BLaER1 treated with 17β-estradiol and CSF1 and Interleukin-3, amounts not matched to agents 10 nM and 100 nM (cell line): ENCODE measurements around the gene CMSS1.
A peak's percentile ranks its signal among the peaks of the same experiment; 100 is the strongest.
"Not testable (repeated sequence)": the region's sequence is repeated elsewhere in the genome, so short reads cannot be mapped to it uniquely, and the experiment has no call there.

Experiments
- H3K27ac ChIP-seq, 11 experiments: shearing (Covaris generic); formaldehyde crosslinking; 2 replicates each; pipeline ENCODE4 v1.8.1; 2022
- H3K27me3 ChIP-seq, 11 experiments: shearing (Covaris generic); formaldehyde crosslinking; 2 replicates each; pipeline ENCODE4 v1.8.1; 2022
- H3K36me3 ChIP-seq, 11 experiments: shearing (Covaris generic); formaldehyde crosslinking; 2 replicates each; pipeline ENCODE4 v1.8.1; 2022
- H3K4me1 ChIP-seq, 10 experiments: shearing (Covaris generic); formaldehyde crosslinking; 2 replicates each; pipeline ENCODE4 v1.8.1; 2022
- H3K4me2 ChIP-seq, 11 experiments: shearing (Covaris generic); formaldehyde crosslinking; 2 replicates each; pipeline ENCODE4 v1.8.1; 2022
- H3K4me3 ChIP-seq, 10 experiments: shearing (Covaris generic); formaldehyde crosslinking; 2 replicates each; pipeline ENCODE4 v1.8.1; 2022
- H3K9ac ChIP-seq, 11 experiments: shearing (Covaris generic); formaldehyde crosslinking; 2 replicates each; pipeline ENCODE4 v1.8.1; 2022
- H3K9me3 ChIP-seq, 11 experiments: shearing (Covaris generic); formaldehyde crosslinking; replicated peaks in 1 of 11; 2 replicates each; pipeline ENCODE4 v1.8.1; 2022
- H4K20me1 ChIP-seq, 11 experiments: shearing (Covaris generic); formaldehyde crosslinking; 2 replicates each; pipeline ENCODE4 v1.8.1; 2022
- Cebpa-rat ChIP-seq, 11 experiments: shearing (Covaris generic); IDR thresholded peaks; 2 replicates each; pipeline ENCODE4 v1.8.1; 2022

Gene CMSS1

DNA sequence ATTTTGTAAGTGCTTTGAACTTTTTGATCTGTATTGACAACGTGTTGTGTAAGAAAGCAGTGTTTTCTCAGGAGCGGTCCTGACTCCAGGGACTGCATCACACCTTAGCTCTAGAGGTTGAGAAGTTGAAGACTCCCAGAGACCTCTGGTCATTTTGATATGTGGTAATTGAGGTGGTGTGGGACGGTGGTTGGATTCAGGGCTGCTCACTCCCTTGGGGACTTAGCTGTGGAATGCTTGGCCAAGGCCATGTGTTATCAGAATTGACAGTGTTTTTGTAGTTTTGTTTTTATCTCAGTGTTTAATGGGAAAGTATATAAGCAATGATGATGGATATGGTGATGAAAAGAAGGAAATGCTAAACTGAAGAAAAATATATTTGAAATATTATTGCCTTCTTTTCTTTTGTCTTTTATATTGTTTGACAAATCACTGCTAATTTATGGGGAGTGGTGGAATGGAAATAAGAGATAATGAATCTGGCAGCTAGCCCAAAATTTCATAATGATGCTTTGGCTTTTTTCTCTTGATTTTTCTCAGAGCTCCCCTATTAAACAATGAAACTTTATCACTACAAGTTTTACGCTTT lies 16.0 kb downstream of the CMSS1 start:
- TF ChIP-seq Cebpa-rat (IDR thresholded peaks at IDR 0.05) = no peak
- H3K4me2 ChIP-seq = peak overlapping the region in 2 of 11 experiments; percentile 7 to 8; a peak in 3 of 22 replicates
- H3K4me1 ChIP-seq = peaks cover 0 to 16% (median 10%) of the 10 kb centered on the region in 10 experiments; a peak in 12 of 20 replicates
- H3K9me3 ChIP-seq = no peaks in the 10 kb centered on the region
- H3K9ac ChIP-seq = 0 out of 22 replicates have a peak overlapping the region, but pooled peaks of 1 of the 11 experiments have one; percentile 18
- H3K27me3 ChIP-seq = no peaks in the 10 kb centered on the region
- H3K4me3 ChIP-seq = no peak overlapping the region
- H3K27ac ChIP-seq = no peak overlapping the region
- peaks cover 0 to 100% (median 40%) of the 10 kb centered on the region in 11 experiments; a peak in 16 of 22 replicates for H4K20me1 ChIP-seq
- H3K36me3 ChIP-seq = peaks cover 0 to 4% (median 0%) of the 10 kb centered on the region in 11 experiments; a peak in 1 of 22 replicates

GRCh38 chr3:99834211-99834957 lies 16.7 kb downstream of the CMSS1 start:
- Histone ChIP-seq H3K9me3 (no peaks in the 10 kb centered on the region), H3K4me3 (no peak overlapping the region), H4K20me1 (peaks cover 0 to 100% (median 34%) of the 10 kb centered on the region in 11 experiments; a peak in 14 of 22 replicates), H3K4me1 (peaks cover 0 to 16% (median 10%) of the 10 kb centered on the region in 10 experiments; a peak in 12 of 20 replicates), H3K27ac (no peak overlapping the region), H3K4me2 (peak overlapping the region in 5 of 11 experiments; percentile 2 to 12 (median 6); a peak in 6 of 22 replicates), H3K36me3 (peaks cover 0 to 4% (median 0%) of the 10 kb centered on the region in 11 experiments; a peak in 1 of 22 replicates), H3K27me3 (no peaks in the 10 kb centered on the region), H3K9ac (no peak overlapping the region)
- no peak for TF ChIP-seq Cebpa-rat (IDR thresholded peaks at IDR 0.05)

- H3K9ac ChIP-seq = no peak overlapping the region
- H3K27me3 ChIP-seq = no peaks in the 10 kb centered on the region
- no peak overlapping the region for H3K4me3 ChIP-seq
- H3K36me3 ChIP-seq = peaks cover 0 to 4% (median 0%) of the 10 kb centered on the region in 11 experiments; a peak in 1 of 22 replicates
- TF ChIP-seq Cebpa-rat (IDR thresholded peaks at IDR 0.05) = no peak
- no peak overlapping the region for H3K4me2 ChIP-seq
- no peak overlapping the region for H3K27ac ChIP-seq
- H3K4me1 ChIP-seq = peaks cover 0 to 16% (median 10%) of the 10 kb centered on the region in 10 experiments; a peak in 12 of 20 replicates
- H3K9me3 ChIP-seq = no peaks in the 10 kb centered on the region
- H4K20me1 ChIP-seq = peaks cover 0 to 97% (median 31%) of the 10 kb centered on the region in 11 experiments; a peak in 14 of 22 replicates
These were observed 19.0 kb downstream of the CMSS1 start for GRCh38 chr3:99836681-99837080.

GRCh38 chr3:99837715-99838114 lies 20.1 kb downstream of the CMSS1 start:
- Histone ChIP-seq H3K27ac (no peak overlapping the region), H4K20me1 (peaks cover 0 to 97% (median 31%) of the 10 kb centered on the region in 11 experiments; a peak in 12 of 22 replicates), H3K36me3 (peaks cover 0 to 4% (median 0%) of the 10 kb centered on the region in 11 experiments; a peak in 1 of 22 replicates), H3K9me3 (no peaks in the 10 kb centered on the region), H3K27me3 (no peaks in the 10 kb centered on the region), H3K4me2 (no peak overlapping the region), H3K4me3 (no peak overlapping the region), H3K9ac (no peak overlapping the region), H3K4me1 (peaks cover 0 to 16% (median 10%) of the 10 kb centered on the region in 10 experiments; a peak in 12 of 20 replicates)
- TF ChIP-seq Cebpa-rat (IDR thresholded peaks at IDR 0.05) = no peak

DNA sequence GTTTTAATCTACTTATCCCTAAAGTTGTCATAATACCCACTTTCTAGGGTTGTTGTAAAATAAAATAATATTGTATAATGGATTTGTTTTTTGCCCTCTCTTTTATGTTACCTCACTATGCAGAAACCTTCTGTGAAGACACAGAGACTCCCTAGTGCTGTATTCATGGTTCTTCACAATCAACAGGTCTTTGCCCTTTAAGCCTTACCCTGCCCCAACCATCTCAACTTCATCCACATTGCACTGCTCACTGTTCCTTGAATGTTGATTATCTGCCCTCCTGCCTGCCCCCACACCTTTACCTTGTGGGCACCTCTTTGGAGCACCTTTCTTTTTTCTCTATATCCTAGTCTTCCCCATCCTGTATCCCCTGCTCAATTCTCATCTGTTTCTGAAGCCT lies 21.1 kb downstream of the CMSS1 start:
- no peak for TF ChIP-seq Cebpa-rat (IDR thresholded peaks at IDR 0.05)
- peaks cover 0 to 4% (median 0%) of the 10 kb centered on the region in 11 experiments; a peak in 1 of 22 replicates for H3K36me3 ChIP-seq
- no peak overlapping the region for H3K9ac ChIP-seq
- H3K27me3 ChIP-seq = no peaks in the 10 kb centered on the region
- no peaks in the 10 kb centered on the region for H3K9me3 ChIP-seq
- peaks cover 0 to 97% (median 24%) of the 10 kb centered on the region in 11 experiments; a peak in 12 of 22 replicates for H4K20me1 ChIP-seq
- peaks cover 5 to 16% (median 12%) of the 10 kb centered on the region in 10 experiments for H3K4me1 ChIP-seq
- H3K4me3 ChIP-seq = no peak overlapping the region
- H3K4me2 ChIP-seq = no peak overlapping the region
- no peak overlapping the region for H3K27ac ChIP-seq

- no peak for TF ChIP-seq Cebpa-rat (IDR thresholded peaks at IDR 0.05)
- Histone ChIP-seq H4K20me1 (peaks cover 0 to 97% (median 19%) of the 10 kb centered on the region in 11 experiments; a peak in 12 of 22 replicates), H3K9me3 (no peaks in the 10 kb centered on the region), H3K4me2 (no peak overlapping the region), H3K4me3 (no peak overlapping the region), H3K27ac (no peak overlapping the region), H3K36me3 (peaks cover 0 to 4% (median 0%) of the 10 kb centered on the region in 11 experiments; a peak in 1 of 22 replicates), H3K9ac (no peak overlapping the region), H3K27me3 (no peaks in the 10 kb centered on the region), H3K4me1 (peaks cover 12 to 18% (median 14%) of the 10 kb centered on the region in 10 experiments)
These were observed 22.0 kb downstream of the CMSS1 start for GRCh38 chr3:99839613-99840012.

DNA sequence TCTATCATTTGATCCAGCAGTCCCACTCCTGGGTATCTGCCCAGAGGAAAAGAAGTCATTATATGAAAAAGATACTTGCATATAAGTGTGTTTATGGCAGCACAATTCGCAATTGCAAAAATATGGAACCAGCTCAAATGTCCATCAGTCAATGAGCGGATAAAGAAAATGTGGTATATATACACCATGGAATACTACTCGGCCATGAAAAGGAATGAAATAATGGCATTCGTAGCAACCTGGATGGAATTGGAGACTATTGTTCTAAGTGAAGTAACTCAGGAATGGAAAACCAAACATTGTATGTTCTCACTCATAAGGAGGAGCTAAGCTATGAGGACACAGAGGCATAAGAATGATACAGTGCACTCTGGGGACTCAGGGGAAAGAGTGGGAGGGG lies 24.3 kb downstream of the CMSS1 start:
- H3K4me1 ChIP-seq = peaks cover 28 to 38% (median 35%) of the 10 kb centered on the region in 10 experiments

DNA sequence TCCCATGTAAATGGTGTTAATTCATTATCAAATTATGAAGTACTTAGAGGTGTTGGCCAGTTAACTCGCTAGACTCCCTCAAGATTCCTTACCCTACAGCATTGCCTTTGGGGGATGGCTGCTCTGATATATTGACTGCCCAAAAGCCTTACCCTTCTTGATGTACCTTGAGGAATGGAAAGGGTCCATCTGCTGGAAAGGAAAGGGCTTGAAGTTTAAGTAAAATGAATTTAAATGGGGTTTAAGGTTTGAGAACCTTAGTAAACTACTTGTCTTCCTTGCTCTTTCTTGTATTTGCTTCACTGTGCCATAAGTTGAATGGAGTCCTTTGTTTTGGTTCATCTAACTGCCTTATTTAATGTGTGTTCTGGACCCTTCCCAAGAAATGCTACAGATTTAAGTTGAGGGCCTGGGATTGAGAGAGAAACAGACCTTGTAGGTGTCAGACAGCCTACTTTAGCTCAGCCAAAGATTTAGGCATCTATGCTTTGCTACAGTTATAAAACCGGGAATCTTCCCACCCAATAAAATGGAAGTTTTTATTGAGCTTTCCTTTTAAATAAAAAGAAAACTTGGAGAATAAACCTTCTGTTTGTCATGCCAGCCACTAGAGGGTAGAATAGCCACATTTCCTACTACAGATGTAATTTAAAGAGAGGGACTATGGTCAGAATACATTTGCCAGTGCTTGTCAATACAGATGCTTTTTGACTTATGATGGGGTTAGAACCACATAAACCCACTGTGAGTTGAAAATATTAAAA lies 25.3 kb downstream of the CMSS1 start:
- Histone ChIP-seq H3K4me1 (peaks cover 28 to 44% (median 39%) of the 10 kb centered on the region in 10 experiments), H3K9me3 (no peaks in the 10 kb centered on the region), H3K36me3 (peaks cover 0 to 2% (median 0%) of the 10 kb centered on the region in 11 experiments; a peak in 1 of 22 replicates), H3K27me3 (no peaks in the 10 kb centered on the region), H3K9ac (no peak overlapping the region), H3K4me2 (peak overlapping the region in 4 of 11 experiments; percentile 35 to 85 (median 80); a peak in 3 of 22 replicates), H3K4me3 (no peak overlapping the region), H4K20me1 (peaks cover 0 to 83% (median 10%) of the 10 kb centered on the region in 11 experiments; a peak in 12 of 22 replicates), H3K27ac (no peak overlapping the region)
- TF ChIP-seq Cebpa-rat (IDR thresholded peaks at IDR 0.05) = no peak

More for the DNA sequence above, 24.3 kb downstream of the CMSS1 start:
- H3K36me3 ChIP-seq, H3K9ac ChIP-seq, H3K9me3 ChIP-seq, H3K4me2 ChIP-seq, H3K27me3 ChIP-seq, H3K4me3 ChIP-seq, H3K27ac ChIP-seq: not testable (repeated sequence)
- peaks cover 0 to 93% (median 19%) of the 10 kb centered on the region in 11 experiments; a peak in 12 of 22 replicates for H4K20me1 ChIP-seq
